GM18526 (cell line): ENCODE results near the gene DYNLT2B.

Experiments
- POLR2A ChIP-seq: IDR thresholded peaks from 3 replicates; pipeline ENCODE4 v1.6.1; 2011; ENCODE audit not compliant: insufficient read length; ENCODE audit errors: extremely low read depth

The DYNLT2B gene

DNA sequence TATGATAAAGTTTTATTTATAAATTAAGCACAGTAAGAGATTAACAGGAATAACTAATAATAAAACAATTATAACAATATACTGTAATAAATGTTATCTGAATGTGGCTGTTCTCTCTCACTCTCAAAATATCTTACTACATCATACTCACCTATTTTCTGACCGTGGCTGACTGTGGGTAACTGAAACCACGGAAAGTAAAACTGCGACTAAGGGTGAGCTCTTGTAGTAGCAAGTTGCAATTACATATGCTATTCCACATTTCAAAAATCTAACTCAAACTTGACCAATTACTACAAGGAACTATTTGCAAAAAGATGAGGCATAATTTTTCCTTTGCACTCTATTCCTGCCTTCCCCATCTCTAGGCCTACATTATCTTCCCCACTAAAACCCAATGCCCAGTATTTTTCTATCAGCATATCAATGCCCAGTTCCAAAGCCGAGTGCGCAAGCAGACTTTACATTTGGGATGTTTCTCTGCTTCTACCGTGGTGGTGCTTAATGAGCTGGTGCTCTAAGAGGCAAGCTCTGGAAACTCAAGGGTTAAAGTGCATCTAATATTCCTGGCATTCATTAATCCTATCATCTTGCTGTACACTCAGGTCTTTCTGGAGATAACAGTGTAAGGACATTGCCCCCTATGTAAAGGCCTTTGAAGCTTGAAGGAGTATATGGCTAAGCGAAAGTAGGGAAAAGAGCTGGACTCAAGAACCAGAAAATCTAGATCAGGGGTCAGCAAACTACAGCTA is 37.2 kb downstream of the DYNLT2B start:
- TF ChIP-seq POLR2A: no peak

DNA sequence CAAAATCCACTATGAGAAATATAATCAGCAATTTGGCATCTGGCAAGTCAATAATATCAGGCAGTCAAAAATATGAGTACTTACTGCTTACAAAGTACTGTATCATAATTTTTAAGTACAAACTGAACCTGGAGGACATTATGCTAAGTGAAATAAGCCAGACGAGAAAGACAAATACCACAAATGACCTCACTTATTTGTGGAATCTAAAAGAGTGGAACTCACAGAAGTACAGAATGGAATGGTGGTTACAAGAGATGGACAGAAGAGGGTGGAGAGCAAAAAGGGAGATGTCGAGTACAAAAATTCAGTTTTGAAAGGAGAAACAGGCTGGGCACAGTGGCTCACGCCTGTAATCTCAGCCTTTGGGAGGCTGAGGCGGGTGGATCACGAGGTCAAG is 42.9 kb downstream of the DYNLT2B start:
- no peak for TF ChIP-seq POLR2A

DNA sequence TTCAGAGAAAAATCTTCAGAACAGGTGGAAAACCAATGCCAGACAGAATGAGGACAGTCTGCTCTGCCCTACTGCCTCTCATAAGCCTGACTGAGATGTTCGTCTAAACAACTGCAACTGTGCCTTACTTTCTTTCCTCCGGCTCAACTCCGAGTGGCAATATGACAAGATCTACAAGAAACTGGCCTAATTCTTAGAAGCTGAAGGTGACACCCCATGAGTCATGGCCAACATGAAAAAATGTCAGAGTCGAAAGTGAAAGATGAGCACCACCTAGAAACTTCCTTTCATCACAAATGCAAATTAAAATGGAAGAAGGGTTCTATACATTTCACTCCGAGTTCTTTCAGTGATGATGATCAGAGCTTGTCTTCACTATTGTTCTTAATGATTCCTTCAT is 43.5 kb downstream of the DYNLT2B start:
- TF ChIP-seq POLR2A: no peak

DNA sequence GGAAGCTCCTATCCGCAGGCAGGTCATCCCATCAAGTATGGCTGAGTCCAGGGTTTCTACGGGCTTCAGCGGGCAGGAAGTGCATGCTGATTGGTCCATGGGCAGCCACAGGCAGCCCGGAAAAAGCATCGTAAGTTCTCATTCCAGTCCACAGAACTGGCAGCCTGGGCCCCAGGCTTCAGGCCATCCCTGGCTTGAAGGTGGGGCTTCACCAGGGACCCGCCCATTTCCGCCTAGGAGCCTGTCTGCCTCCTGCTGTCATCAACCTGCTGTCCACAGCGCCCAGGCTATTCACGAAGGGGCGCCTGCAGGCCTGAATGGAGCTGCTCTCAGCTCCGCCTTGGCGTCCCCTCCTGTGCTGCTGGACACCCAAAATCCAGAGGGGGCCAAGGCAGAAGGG is 44.4 kb downstream of the DYNLT2B start:
- no peak for TF ChIP-seq POLR2A

DNA sequence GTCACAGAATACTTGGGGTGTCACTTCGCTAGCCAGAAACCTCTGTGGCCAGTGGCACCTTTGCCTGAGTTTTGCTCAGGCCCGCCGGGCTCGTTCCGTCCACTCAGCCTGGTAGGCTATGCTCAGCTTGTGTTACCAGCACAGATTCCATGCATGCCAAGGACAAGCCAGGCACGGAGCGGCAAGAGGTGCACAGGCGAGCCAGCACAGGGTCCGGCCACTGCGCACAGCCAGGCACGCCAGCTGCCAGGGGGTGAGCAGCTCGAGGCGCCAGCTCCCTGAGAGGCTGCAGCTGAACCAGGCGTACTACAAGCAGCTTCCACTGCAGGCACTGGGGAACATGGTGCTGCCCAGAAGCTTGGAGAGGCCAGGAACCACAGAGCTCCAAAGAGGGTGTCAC is 45.2 kb downstream of the DYNLT2B start:
- no peak for TF ChIP-seq POLR2A

DNA sequence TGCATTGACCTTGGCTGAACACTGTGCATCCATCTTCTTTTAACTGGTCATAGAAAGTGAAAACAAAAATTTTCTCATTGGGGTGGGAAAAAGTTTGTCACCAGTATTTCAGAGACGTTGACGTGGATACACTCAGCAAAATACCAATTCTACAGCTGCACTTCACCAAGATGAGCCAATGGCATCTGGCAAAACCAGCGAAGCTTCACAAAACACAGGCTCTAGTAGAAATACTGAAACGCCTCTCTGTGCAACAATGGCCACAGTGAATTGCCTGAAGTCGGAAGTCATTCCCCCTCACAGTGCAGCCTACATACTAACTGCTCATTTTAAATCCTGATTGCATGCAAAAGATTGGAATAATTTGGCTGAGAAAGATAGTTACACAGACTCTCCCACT is 47.5 kb downstream of the DYNLT2B start:
- TF ChIP-seq POLR2A: no peak

DNA sequence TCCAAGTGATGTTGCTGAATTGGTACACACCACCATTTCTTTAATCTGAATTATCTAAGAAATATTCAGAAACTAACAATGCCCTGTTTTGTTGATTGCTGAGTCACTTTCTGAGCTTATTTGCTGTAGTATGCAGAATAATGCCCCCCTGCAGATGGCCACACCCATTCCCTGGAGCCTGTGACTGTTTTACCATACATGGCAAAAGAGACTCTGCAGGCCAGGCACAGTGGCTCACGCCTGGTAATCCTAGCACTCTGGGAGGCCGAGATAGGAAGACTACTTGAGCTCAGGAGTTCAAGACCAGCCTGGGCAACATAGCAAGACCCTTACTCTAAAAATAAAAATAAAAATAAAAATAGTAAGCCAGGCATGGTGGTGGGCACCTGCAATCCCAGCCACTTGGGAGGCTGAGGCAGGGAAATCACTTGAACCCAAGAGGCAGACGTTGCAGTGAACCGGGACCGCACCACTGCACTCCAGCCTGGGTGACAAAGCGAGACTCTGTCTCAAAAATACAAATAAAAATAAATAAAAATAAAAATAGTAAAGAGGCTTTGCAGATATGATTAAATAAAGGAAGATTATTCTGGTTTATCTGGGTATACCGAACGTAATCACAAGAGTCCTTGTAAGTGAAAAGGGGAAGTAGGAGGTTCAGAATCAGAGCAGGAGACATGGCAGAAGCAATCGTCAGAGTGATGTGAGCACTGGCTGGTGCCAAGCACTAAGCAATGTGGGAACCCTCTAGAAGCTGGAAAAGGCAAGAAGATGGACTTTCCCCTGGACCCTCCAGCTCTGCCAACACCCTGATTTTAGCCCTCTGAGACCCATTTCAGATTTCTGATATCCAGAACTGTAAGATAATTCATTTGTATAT is 49.5 kb downstream of the DYNLT2B start:
- no peak for TF ChIP-seq POLR2A

DNA sequence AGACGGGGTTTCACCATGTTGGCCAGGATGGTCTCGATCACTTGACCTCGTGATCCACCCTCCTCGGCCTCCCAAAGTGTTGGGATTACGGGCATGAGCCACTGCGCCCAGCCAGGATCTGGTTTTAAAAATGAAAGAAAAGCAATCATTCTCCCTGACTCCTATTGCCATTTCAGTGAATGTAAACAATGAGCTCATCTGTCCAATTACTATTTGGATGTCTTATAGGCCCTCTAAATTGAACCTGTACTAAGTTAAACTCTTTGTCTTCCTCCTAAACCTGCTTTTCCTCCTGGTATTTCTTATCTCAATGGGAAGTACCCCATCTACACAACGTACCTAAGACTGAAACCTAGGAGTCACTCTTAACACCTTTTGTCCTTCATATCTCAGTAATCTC is 54.2 kb downstream of the DYNLT2B start:
- no peak for TF ChIP-seq POLR2A

DNA sequence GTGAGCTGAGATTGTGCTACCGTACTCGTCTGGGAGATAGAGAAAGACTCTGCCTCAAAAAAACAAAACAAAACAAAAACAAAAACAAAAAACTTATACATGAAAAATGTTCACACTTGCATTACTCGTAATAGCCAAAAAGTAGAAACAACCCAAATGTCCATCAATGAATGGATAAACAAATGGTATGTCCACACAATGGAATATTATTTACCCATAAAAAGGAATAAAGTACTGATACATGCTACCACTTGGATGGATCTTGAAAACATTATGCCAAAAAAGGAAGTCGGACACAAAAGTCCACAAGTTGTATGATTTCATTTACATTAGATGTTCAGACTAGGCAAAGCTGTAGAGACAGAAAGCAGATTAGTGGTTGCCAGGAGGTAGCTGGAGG is 57.3 kb downstream of the DYNLT2B start:
- TF ChIP-seq POLR2A: no peak

DNA sequence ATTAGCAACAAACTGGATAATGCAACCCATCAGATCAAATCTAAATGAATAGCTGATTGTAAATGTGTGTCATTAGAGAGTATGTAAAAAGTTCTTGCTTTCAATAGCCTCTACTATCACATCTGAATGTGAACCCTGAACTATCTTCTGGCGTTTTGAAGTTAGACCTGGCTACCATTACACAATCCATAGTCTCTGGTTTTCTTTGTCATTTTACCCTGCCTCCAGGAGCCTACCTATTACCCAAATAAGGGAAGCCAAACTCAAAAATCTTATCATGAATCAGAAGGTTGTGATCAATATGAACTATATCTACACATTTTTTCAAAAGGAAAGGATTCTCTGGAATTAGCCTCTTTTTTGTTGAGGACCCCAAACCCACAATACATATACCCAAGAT is 62.3 kb downstream of the DYNLT2B start:
- no peak for TF ChIP-seq POLR2A

DNA sequence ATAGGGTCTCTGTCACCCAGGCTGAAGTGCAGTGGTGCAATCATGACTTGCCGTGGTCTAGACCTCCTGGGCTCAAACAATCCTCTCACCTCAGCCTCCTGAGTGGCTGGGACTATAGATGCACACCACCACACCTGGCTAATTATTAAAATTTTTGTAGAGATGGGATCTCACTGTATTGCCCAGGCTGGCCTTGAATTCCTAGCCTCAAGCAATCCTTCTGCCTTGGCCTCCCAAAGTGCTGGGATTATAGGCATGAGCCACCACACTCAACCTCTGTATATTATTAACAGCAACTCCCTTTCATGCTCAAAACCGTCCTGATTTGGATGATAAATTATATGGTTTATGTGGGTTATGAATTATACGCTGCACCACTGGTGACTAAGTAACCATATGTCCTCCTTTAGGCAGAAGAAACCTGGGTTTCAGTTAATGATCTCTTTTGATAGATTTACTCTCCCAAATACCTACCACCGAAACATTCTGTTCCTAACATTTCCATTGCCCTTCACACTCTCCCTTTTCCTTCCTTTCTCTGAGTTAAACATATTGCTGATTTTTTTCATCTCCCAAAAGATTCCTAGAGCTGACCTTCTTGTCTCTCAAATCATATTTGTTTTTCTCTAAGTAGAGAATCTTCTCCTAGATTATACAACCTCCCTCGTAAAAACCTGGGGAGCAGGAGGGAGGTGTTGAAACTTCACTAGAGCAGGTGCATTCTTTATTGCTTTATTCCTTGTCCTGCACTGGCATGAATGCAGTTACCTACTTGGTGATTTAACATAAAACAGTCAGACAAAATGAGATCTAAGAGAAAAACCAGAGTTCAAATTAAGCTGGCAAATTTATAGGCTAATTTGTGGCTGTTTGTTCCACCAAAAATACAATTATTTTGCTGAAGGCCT is 63.4 kb downstream of the DYNLT2B start:
- no peak for TF ChIP-seq POLR2A

DNA sequence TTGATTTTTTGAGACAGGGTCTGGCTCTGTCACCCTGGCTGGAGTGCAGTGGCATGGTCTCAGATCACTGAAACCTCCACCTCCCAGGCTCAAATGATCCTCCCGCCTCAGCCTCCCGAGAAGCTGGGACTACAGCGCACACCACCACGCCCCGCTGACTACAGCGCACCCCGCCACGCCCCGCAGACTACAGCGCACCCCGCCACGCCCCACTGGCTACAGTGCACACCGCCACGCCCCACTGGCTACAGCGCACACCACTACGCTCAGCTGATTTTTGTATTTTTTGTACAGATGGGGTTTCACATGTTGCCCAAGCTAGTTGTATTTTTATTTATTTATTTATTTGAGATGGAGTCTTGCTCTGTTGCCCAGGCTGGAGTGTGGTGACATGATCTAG is 66.1 kb downstream of the DYNLT2B start:
- TF ChIP-seq POLR2A: no peak

DNA sequence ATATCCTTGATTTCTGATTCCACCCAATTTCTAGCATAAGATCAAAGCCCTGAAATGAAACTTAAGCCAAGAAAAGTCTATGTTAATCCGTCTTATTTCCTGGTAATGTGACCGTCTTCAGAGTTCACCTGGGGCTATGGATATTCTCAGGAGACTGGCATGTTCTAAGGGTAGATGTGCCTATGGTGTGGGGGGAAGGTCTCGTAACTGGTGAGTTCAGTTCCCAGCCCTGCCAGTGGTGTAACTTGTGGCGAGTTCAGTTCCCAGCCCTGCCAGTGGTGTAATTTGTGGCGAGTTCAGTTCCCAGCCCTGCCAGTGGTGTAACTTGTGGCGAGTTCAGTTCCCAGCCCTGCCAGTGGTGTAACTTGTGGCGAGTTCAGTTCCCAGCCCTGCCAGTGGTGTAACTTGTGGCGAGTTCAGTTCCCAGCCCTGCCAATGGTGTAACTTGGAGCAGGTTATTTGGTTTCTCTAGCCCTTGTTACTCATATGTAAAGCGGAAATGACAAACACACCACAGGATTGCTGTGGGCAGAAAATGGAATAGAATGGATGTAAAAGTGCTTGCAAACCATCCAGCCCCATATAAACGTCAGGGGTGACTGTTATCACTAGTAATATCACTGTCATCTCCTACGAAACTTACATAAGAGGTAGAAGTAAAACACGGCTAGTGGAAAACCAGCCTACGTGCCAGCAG is 71.3 kb downstream of the DYNLT2B start:
- no peak for TF ChIP-seq POLR2A

DNA sequence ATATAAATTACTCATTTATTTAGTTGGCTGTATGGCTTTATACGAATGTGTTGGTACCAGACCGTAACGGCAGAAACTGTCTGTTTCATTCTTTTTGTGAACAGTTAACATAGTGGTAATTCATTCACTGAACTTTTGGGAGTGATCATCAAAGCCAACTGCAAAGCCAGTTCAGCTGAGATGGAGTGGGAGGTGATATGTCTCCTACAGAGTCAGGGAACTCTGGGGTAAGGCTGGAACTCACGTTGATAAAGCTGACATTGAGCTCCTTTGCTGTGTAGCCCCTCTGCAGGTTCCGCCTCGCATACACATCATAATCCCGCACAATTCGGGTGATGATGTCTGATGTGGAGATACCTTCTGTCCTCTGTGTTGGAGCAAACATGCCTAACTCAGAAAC is 76.3 kb downstream of the DYNLT2B start:
- TF ChIP-seq POLR2A: no peak
